HFFc6 (cell line): ENCODE results near the gene PATL2. TPM values are rescaled to one million over a fixed set of nuclear protein-coding genes. Genes with fewer than 3 reads are reported as not detected.

Source experiments
- DNase-seq: peaks from one replicate; pipeline ENCODE4 v3.0.0-alpha.2; 2018
- H3K27ac Mint-ChIP-seq: 2 replicates; pipeline ENCODE4 v1.8.0; 2020; ENCODE audit warnings: mild to moderate bottlenecking, mixed read lengths
- H3K27me3 Mint-ChIP-seq: 2 replicates; pipeline ENCODE4 v1.8.0; 2021; ENCODE audit warnings: mild to moderate bottlenecking, moderate library complexity, mixed read lengths; ENCODE audit not compliant: insufficient read depth
- H3K36me3 Mint-ChIP-seq: 2 replicates; pipeline ENCODE4 v1.8.0; 2021; ENCODE audit warnings: low read depth, mixed read lengths
- H3K4me1 Mint-ChIP-seq: 2 replicates; pipeline ENCODE4 v1.8.0; 2020; ENCODE audit warnings: low read depth, mixed read lengths
- H3K4me3 Mint-ChIP-seq: 2 replicates; pipeline ENCODE4 v1.8.0; 2020; ENCODE audit warnings: mild to moderate bottlenecking, moderate library complexity, mixed read lengths
- H3K9me3 Mint-ChIP-seq: 2 replicates; pipeline ENCODE4 v1.8.0; 2020; ENCODE audit warnings: mild to moderate bottlenecking, mixed read lengths
- total RNA-seq, 6 experiments: library from RNA; stranded (reverse); fragmentation: NEBNext Ultra II Directional; extraction: Animal tissue kit (Norgen Biotek cat#: 25700); gene quantifications; 2 replicates in 1 of 6; 3 replicates in 5 of 6; pipeline ENCODE4 v1.2.3, GENCODE V29; 2021
- TF ChIP-seq, protein P1 (sequence below): fragments of 200-600 bp; sonication (generic); IDR thresholded peaks from 2 replicates; pipeline ENCODE4 v1.5.0; 2021; ENCODE audit warnings: antibody characterized with exemption, mild to moderate bottlenecking

PATL2 gene
- total RNA-seq, 6 experiments from 2014 or later = 0.10 to 0.18 (median 0.10) TPM; not detected in 3

DNA sequence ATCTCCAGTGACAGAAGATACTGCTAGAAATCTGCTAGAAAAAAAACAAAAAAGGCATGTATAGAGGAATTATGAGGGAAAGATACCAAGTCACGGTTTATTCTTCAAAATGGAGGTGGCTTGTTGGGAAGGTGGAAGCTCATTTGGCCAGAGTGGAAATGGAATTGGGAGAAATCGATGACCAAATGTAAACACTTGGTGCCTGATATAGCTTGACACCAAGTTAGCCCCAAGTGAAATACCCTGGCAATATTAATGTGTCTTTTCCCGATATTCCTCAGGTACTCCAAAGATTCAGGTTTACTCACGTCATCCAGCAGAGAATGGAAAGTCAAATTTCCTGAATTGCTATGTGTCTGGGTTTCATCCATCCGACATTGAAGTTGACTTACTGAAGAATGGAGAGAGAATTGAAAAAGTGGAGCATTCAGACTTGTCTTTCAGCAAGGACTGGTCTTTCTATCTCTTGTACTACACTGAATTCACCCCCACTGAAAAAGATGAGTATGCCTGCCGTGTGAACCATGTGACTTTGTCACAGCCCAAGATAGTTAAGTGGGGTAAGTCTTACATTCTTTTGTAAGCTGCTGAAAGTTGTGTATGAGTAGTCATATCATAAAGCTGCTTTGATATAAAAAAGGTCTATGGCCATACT lies 4.1 kb upstream of the PATL2 start:
- Mint-ChIP-seq H3K27me3 (peaks cover 10% of the 10 kb centered on the region), H3K4me3 (no peak overlapping the region), H3K36me3 (peaks cover 57% of the 10 kb centered on the region), H3K9me3 (no peaks in the 10 kb centered on the region), H3K27ac (peak overlapping the region; percentile 39), H3K4me1 (peaks cover 49% of the 10 kb centered on the region)
- DNase-seq = no peak
- TF ChIP-seq, protein P1, sequence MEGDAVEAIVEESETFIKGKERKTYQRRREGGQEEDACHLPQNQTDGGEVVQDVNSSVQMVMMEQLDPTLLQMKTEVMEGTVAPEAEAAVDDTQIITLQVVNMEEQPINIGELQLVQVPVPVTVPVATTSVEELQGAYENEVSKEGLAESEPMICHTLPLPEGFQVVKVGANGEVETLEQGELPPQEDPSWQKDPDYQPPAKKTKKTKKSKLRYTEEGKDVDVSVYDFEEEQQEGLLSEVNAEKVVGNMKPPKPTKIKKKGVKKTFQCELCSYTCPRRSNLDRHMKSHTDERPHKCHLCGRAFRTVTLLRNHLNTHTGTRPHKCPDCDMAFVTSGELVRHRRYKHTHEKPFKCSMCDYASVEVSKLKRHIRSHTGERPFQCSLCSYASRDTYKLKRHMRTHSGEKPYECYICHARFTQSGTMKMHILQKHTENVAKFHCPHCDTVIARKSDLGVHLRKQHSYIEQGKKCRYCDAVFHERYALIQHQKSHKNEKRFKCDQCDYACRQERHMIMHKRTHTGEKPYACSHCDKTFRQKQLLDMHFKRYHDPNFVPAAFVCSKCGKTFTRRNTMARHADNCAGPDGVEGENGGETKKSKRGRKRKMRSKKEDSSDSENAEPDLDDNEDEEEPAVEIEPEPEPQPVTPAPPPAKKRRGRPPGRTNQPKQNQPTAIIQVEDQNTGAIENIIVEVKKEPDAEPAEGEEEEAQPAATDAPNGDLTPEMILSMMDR = no peak

DNA sequence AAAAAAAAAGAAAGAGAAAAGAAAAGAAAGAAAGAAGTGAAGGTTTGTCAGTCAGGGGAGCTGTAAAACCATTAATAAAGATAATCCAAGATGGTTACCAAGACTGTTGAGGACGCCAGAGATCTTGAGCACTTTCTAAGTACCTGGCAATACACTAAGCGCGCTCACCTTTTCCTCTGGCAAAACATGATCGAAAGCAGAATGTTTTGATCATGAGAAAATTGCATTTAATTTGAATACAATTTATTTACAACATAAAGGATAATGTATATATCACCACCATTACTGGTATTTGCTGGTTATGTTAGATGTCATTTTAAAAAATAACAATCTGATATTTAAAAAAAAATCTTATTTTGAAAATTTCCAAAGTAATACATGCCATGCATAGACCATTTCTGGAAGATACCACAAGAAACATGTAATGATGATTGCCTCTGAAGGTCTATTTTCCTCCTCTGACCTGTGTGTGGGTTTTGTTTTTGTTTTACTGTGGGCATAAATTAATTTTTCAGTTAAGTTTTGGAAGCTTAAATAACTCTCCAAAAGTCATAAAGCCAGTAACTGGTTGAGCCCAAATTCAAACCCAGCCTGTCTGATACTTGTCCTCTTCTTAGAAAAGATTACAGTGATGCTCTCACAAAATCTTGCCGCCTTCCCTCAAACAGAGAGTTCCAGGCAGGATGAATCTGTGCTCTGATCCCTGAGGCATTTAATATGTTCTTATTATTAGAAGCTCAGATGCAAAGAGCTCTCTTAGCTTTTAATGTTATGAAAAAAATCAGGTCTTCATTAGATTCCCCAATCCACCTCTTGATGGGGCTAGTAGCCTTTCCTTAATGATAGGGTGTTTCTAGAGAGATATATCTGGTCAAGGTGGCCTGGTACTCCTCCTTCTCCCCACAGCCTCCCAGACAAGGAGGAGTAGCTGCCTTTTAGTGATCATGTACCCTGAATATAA lies 2.2 kb upstream of the PATL2 start:
- peaks cover 39% of the 10 kb centered on the region for H3K4me1 Mint-ChIP-seq
- peak overlapping the region; percentile 97 for H3K27ac Mint-ChIP-seq
- DNase-seq = peak; percentile 51
- peak overlapping the region; percentile 99 for H3K4me3 Mint-ChIP-seq
- TF ChIP-seq, protein P1 = peak; percentile 55
- peaks cover 8% of the 10 kb centered on the region; the same call in 1 of the 2 replicates for H3K27me3 Mint-ChIP-seq
- peaks cover 45% of the 10 kb centered on the region for H3K36me3 Mint-ChIP-seq
- no peaks in the 10 kb centered on the region for H3K9me3 Mint-ChIP-seq

DNA sequence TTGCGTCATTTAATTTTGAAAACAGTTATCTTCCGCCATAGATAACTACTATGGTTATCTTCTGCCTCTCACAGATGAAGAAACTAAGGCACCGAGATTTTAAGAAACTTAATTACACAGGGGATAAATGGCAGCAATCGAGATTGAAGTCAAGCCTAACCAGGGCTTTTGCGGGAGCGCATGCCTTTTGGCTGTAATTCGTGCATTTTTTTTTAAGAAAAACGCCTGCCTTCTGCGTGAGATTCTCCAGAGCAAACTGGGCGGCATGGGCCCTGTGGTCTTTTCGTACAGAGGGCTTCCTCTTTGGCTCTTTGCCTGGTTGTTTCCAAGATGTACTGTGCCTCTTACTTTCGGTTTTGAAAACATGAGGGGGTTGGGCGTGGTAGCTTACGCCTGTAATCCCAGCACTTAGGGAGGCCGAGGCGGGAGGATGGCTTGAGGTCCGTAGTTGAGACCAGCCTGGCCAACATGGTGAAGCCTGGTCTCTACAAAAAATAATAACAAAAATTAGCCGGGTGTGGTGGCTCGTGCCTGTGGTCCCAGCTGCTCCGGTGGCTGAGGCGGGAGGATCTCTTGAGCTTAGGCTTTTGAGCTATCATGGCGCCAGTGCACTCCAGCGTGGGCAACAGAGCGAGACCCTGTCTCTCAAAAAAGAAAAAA lies 1.4 kb upstream of the PATL2 start:
- DNase-seq = peak; percentile 58
- Mint-ChIP-seq H3K27ac (peak overlapping the region; percentile 97), H3K36me3 (peaks cover 41% of the 10 kb centered on the region), H3K27me3 (peaks cover 8% of the 10 kb centered on the region; the same call in 1 of the 2 replicates), H3K4me1 (peaks cover 39% of the 10 kb centered on the region), H3K4me3 (peak overlapping the region; percentile 99), H3K9me3 (no peaks in the 10 kb centered on the region)
- TF ChIP-seq, protein P1 = no peak

DNA sequence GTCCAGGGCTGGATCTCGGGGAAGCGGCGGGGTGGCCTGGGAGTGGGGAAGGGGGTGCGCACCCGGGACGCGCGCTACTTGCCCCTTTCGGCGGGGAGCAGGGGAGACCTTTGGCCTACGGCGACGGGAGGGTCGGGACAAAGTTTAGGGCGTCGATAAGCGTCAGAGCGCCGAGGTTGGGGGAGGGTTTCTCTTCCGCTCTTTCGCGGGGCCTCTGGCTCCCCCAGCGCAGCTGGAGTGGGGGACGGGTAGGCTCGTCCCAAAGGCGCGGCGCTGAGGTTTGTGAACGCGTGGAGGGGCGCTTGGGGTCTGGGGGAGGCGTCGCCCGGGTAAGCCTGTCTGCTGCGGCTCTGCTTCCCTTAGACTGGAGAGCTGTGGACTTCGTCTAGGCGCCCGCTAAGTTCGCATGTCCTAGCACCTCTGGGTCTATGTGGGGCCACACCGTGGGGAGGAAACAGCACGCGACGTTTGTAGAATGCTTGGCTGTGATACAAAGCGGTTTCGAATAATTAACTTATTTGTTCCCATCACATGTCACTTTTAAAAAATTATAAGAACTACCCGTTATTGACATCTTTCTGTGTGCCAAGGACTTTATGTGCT lies 721 bp upstream of the PATL2 start:
- peaks cover 35% of the 10 kb centered on the region for H3K36me3 Mint-ChIP-seq
- TF ChIP-seq, protein P1 = no peak
- H3K27ac Mint-ChIP-seq = peak overlapping the region; percentile 97
- peaks cover 8% of the 10 kb centered on the region; the same call in 1 of the 2 replicates for H3K27me3 Mint-ChIP-seq
- peak overlapping the region; percentile 99 for H3K4me3 Mint-ChIP-seq
- H3K9me3 Mint-ChIP-seq = no peaks in the 10 kb centered on the region
- H3K4me1 Mint-ChIP-seq = peaks cover 39% of the 10 kb centered on the region
- no peak for DNase-seq
